IMR-90 (cell line): ENCODE data around the gene NFRKB. TPM values are rescaled to one million over a fixed set of nuclear protein-coding genes. Genes with fewer than 3 reads are reported as not detected.

Source experiments
- ATAC-seq: fragments of 200-7000 bp; cut with Tn5 transposase; 2 replicates; pipeline ENCODE4 v1.9.1; 2020; ENCODE audit warnings: low read depth, mild to moderate bottlenecking, moderate library complexity
- BruUV-seq: library from RNA; stranded (reverse); fragments of 400-500 nt; replicated peaks from 2 replicates; lab custom pipeline; 2021; lab: Mats Ljungman, UMichigan
- CTCF ChIA-PET: fragments of 300-600 bp; formaldehyde crosslinking; extraction: SDS; loops from one replicate; lab custom pipeline; 2021; ENCODE audit warnings: antibody characterized with exemption; lab: Yijun Ruan, JAX
- POLR2A ChIA-PET: fragments of 300-600 bp; sonication (Branson Sonifier 250); formaldehyde crosslinking; loops from one replicate; lab custom pipeline; 2022; ENCODE audit warnings: antibody characterized with exemption; ENCODE audit not compliant: unreplicated experiment; lab: Charles Lee
- DNase-seq: peaks from one replicate; pipeline ENCODE4 v3.0.0; 2013
- H2AFZ ChIP-seq: replicated peaks from 2 replicates; pipeline ENCODE3; 2013; ENCODE audit warnings: low read length, mild to moderate bottlenecking; ENCODE audit not compliant: poor library complexity
- H2AK5ac ChIP-seq: 2 replicates; pipeline ENCODE4 v1.6.1; 2013; ENCODE audit warnings: low read depth, low read length, inconsistent platforms
- H2AK9ac ChIP-seq: replicated peaks from 2 replicates; pipeline ENCODE3; 2013; ENCODE audit warnings: mild to moderate bottlenecking, low read depth, low read length, moderate library complexity; ENCODE audit not compliant: poor library complexity
- H2BK120ac ChIP-seq: 2 replicates; pipeline ENCODE4 v1.6.1; 2013; ENCODE audit warnings: low read depth, low read length, inconsistent platforms
- H2BK15ac ChIP-seq: 3 replicates; pipeline ENCODE4 v1.6.1; 2013; ENCODE audit warnings: low read depth, low read length, inconsistent platforms
- H2BK20ac ChIP-seq: 2 replicates; pipeline ENCODE4 v1.6.1; 2013; ENCODE audit warnings: low read depth, mild to moderate bottlenecking, inconsistent platforms, low read length, moderate library complexity
- H2BK5ac ChIP-seq: 2 replicates; pipeline ENCODE4 v1.6.1; 2013; ENCODE audit warnings: mild to moderate bottlenecking, low read depth, low read length, inconsistent platforms; ENCODE audit not compliant: poor library complexity, severe bottlenecking
- H3K14ac ChIP-seq: replicated peaks from 2 replicates; pipeline ENCODE4 v1.6.1; 2013; ENCODE audit warnings: low read depth, low read length, inconsistent platforms
- H3K18ac ChIP-seq: 2 replicates; pipeline ENCODE4 v1.6.1; 2013; ENCODE audit warnings: low read depth, low read length, control low read depth
- H3K23ac ChIP-seq: 2 replicates; pipeline ENCODE4 v1.6.1; 2013; ENCODE audit warnings: low read depth, low read length, inconsistent platforms
- H3K27ac ChIP-seq: 2 replicates; pipeline ENCODE4 v1.5.1; 2013; ENCODE audit warnings: mild to moderate bottlenecking, control low read depth, low read length; ENCODE audit not compliant: insufficient read depth
- H3K27me3 ChIP-seq: 2 replicates; pipeline ENCODE4 v1.6.1; 2013; ENCODE audit warnings: low read length; ENCODE audit not compliant: control insufficient read depth, insufficient read depth
- H3K36me3 ChIP-seq: 2 replicates; pipeline ENCODE4 v1.6.1; 2013; ENCODE audit warnings: low read length, mixed read lengths; ENCODE audit not compliant: control insufficient read depth, insufficient read depth
- H3K4ac ChIP-seq: 2 replicates; pipeline ENCODE4 v1.6.1; 2013; ENCODE audit warnings: low read depth, low read length, inconsistent platforms
- H3K4me1 ChIP-seq: 2 replicates; pipeline ENCODE4 v1.6.1; 2013; ENCODE audit warnings: low read length, mixed read lengths; ENCODE audit not compliant: control insufficient read depth, insufficient read depth
- H3K4me2 ChIP-seq: 2 replicates; pipeline ENCODE4 v1.6.1; 2013; ENCODE audit warnings: low read depth, mild to moderate bottlenecking, control low read depth, low read length, moderate library complexity
- H3K4me3 ChIP-seq: 2 replicates; pipeline ENCODE4 v1.5.1; 2013; ENCODE audit warnings: low read depth, mild to moderate bottlenecking, control low read depth, low read length, moderate library complexity; ENCODE audit not compliant: insufficient read depth
- H3K56ac ChIP-seq: 2 replicates; pipeline ENCODE4 v1.6.1; 2013; ENCODE audit warnings: low read length, inconsistent platforms; ENCODE audit not compliant: insufficient read depth; ENCODE audit errors: extremely low read depth
- H3K79me1 ChIP-seq, 2 experiments: 2 replicates each; pipeline ENCODE4 v1.6.1; 2013; ENCODE audit warnings: low read length in 2 of 2, inconsistent platforms in 1 of 2, low read depth in 1 of 2
- H3K9ac ChIP-seq: 2 replicates; pipeline ENCODE4 v1.6.1; 2013; ENCODE audit warnings: low read depth, low read length, control low read depth
- H3K9me1 ChIP-seq: 2 replicates; pipeline ENCODE4 v1.6.1; 2013; ENCODE audit warnings: low read length, inconsistent platforms; ENCODE audit not compliant: insufficient read depth
- H3K9me3 ChIP-seq: 2 replicates; pipeline ENCODE4 v1.6.1; 2013; ENCODE audit warnings: low read length; ENCODE audit not compliant: control insufficient read depth, insufficient read depth
- H4K20me1 ChIP-seq: 2 replicates; pipeline ENCODE4 v1.6.1; 2013; ENCODE audit warnings: low read length, inconsistent platforms; ENCODE audit not compliant: insufficient read depth
- H4K5ac ChIP-seq: 2 replicates; pipeline ENCODE4 v1.6.1; 2013; ENCODE audit warnings: mild to moderate bottlenecking, low read depth, low read length, control low read depth
- H4K8ac ChIP-seq, 2 experiments: 2 replicates each; pipeline ENCODE4 v1.6.1; 2013; ENCODE audit warnings: low read depth in 2 of 2, low read length in 2 of 2, control low read depth in 1 of 2, inconsistent platforms in 1 of 2
- H4K91ac ChIP-seq: 2 replicates; pipeline ENCODE4 v1.6.1; 2013; ENCODE audit warnings: low read depth, low read length, inconsistent platforms; ENCODE audit not compliant: insufficient read depth
- BHLHE40 ChIP-seq: fragments of 150-350 bp; IDR thresholded peaks from 2 replicates; pipeline ENCODE4 v1.6.1; 2016; ENCODE audit warnings: mild to moderate bottlenecking, low read depth, low read length
- CEBPB ChIP-seq: IDR thresholded peaks from 2 replicates; pipeline ENCODE4 v1.6.1; 2012; ENCODE audit warnings: low read depth, low read length, improper control_type of control experiment
- CHD1 ChIP-seq: IDR thresholded peaks from 2 replicates; pipeline ENCODE4 v1.6.1; 2012; ENCODE audit warnings: low read depth, low read length, improper control_type of control experiment
- CTCF ChIP-seq: conservative IDR thresholded peaks from 2 replicates; pipeline ENCODE4 v1.5.1; 2012; ENCODE audit warnings: mild to moderate bottlenecking, low read depth, low read length, improper control_type of control experiment
- ELK1 ChIP-seq: fragments of 150-350 bp; IDR thresholded peaks from 2 replicates; pipeline ENCODE4 v1.6.1; 2016; ENCODE audit warnings: low read depth, mild to moderate bottlenecking, low read length, moderate library complexity, borderline replicate concordance
- FOS ChIP-seq: fragments of 150-350 bp; IDR thresholded peaks from 2 replicates; pipeline ENCODE4 v1.6.1; 2016; ENCODE audit warnings: low read depth, low read length
- MAZ ChIP-seq: IDR thresholded peaks from 2 replicates; pipeline ENCODE4 v1.6.1; 2012; ENCODE audit warnings: low read depth, mild to moderate bottlenecking, low read length, improper control_type of control experiment, moderate library complexity, borderline replicate concordance
- MXI1 ChIP-seq: IDR thresholded peaks from 2 replicates; pipeline ENCODE4 v1.6.1; 2012; ENCODE audit warnings: low read depth, mild to moderate bottlenecking, low read length, moderate library complexity, borderline replicate concordance
- NFE2L2 ChIP-seq: fragments of 150-350 bp; IDR thresholded peaks from 2 replicates; pipeline ENCODE4 v1.6.1; 2016; ENCODE audit warnings: low read depth, mild to moderate bottlenecking, low read length
- POLR2A ChIP-seq: IDR thresholded peaks from 2 replicates; pipeline ENCODE4 v1.6.1; 2012; ENCODE audit warnings: mild to moderate bottlenecking, low read depth, low read length
- RAD21 ChIP-seq: IDR thresholded peaks from 2 replicates; pipeline ENCODE4 v1.6.1; 2012; ENCODE audit warnings: low read length, improper control_type of control experiment
- RCOR1 ChIP-seq: IDR thresholded peaks from 2 replicates; pipeline ENCODE4 v1.6.1; 2012; ENCODE audit warnings: mild to moderate bottlenecking, low read length, improper control_type of control experiment; ENCODE audit not compliant: insufficient replicate concordance
- RFX5 ChIP-seq: IDR thresholded peaks from 2 replicates; pipeline ENCODE4 v1.8.0; 2012; ENCODE audit warnings: low read depth, mild to moderate bottlenecking, low read length, moderate library complexity
- SMC3 ChIP-seq: fragments of 150-350 bp; IDR thresholded peaks from 2 replicates; pipeline ENCODE4 v1.6.1; 2016; ENCODE audit warnings: low read depth, mild to moderate bottlenecking, antibody characterized with exemption, low read length, moderate library complexity
- WGBS, 2 experiments: methylation state at CpG; one replicate each; pipeline versions ENCODE4 v1.1.5 to v1.1.7; 2013; ENCODE audit warnings: missing lambda C conversion rate in 2 of 2; ENCODE audit not compliant: insufficient read length in 1 of 2; ENCODE audit errors: extremely low coverage in 2 of 2; 5-methylcytosine and 5-hydroxymethylcytosine counted together
- dilution Hi-C: fragments of 300-500 bp; cut with HindIII; formaldehyde crosslinking; loops from one replicate; pipeline ENCODE4 v1.14.3; 2018; ENCODE audit warnings: low sequenced_read_pairs; ENCODE audit not compliant: unreplicated experiment
- in situ Hi-C: fragments of 300-500 bp; cut with MboI; formaldehyde crosslinking; loops from 3 replicates; pipeline ENCODE4 v1.14.3; 2019; ENCODE audit warnings: low sequenced_read_pairs, inconsistent platforms, mixed read lengths
- intact Hi-C: fragments of 100-400 bp; cut with micrococcal nuclease; formaldehyde crosslinking; loops from 2 replicates; pipeline ENCODE4 v1.10.0; 2022
- polyA plus RNA-seq, 3 experiments: library from polyadenylated mRNA; depleted of rRNA; stranded (reverse); fragments of >200 nt; gene quantifications; 2 replicates each; pipeline ENCODE4 v1.2.3, GENCODE V29; 2012; ENCODE audit warnings: low replicate concordance in 1 of 3
- total RNA-seq: library from RNA; depleted of rRNA; stranded (reverse); fragments of >200 nt; gene quantifications from 2 replicates; pipeline ENCODE4 v1.2.3, GENCODE V29; 2012

NFRKB gene
- total and polyA plus RNA-seq, 2 of the 4 experiments (the other 2 are of a cell fraction), result 15.2 to 28.9 TPM

DNA sequence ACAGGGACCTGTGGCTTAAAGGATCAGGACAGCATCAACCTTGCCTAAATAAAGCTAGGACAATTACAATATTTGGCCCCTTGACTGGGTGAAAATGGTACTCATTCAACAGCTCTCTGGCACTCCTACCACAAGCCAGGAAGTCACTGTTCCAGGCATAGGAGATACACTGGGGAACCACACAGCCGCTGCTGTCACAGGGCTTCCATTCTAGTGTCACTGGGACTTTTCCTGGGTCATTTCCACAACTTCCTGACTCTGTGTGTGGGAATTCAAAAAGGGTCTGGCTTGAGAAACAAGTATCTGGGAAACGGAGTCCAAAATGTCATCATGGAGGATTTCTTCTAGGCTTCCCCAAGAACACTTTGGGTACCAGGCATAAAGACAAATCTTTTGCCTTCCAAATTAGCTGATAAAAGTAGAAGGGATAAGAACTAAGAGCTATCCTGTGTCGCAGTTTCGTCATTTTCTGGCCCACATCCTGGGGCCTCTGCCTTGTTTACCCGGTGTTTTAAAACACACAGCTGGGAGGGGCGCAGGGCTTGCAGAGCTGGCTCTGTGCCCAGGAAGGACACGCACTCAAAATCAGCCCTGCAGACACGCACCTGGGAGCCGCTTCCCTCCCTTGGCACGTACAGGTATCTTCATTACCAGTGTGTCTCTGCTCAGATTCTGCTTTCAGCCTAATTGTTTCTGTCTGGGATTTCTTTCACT, 41.7 kb downstream of the NFRKB start:
- BruUV-seq, result no TSS peak
- Histone ChIP-seq H4K5ac (no peak overlapping the region), H3K9ac (no peak overlapping the region), H3K4me1 (peaks cover 5% of the 10 kb centered on the region; the same call in 1 of the 2 replicates), H4K20me1 (no peaks in the 10 kb centered on the region), H3K36me3 (peaks cover 2% of the 10 kb centered on the region; the same call in 1 of the 2 replicates), H4K8ac (no peak overlapping the region; a peak in 1 of 4 replicates), H3K79me1 (no peaks in the 10 kb centered on the region), H2AK9ac (no peak overlapping the region), H2BK20ac (no peak overlapping the region; the same call in 1 of the 2 replicates), H3K23ac (0 out of 2 replicates have a peak overlapping the region, but pooled peaks have one; percentile 21), H3K9me1 (peaks cover 3% of the 10 kb centered on the region; the same call in 1 of the 2 replicates), H2BK15ac (peak overlapping the region; percentile 39; the same call in 1 of the 3 replicates), H3K27me3 (peaks cover 22% of the 10 kb centered on the region), H3K4me3 (no peak overlapping the region), H3K4me2 (peak overlapping the region; percentile 11; the same call in 1 of the 2 replicates), H2AFZ (no peak overlapping the region), H2AK5ac (no peak overlapping the region), H3K9me3 (no peaks in the 10 kb centered on the region), H4K91ac (peak overlapping the region; percentile 62), H3K56ac (no peak overlapping the region), H3K18ac (no peak overlapping the region), H3K4ac (peak overlapping the region; percentile 23; the same call in 1 of the 2 replicates), H3K27ac (no peak overlapping the region), H2BK120ac (peak overlapping the region; percentile 34; the same call in 1 of the 2 replicates), H2BK5ac (no peak overlapping the region), H3K14ac (no peak overlapping the region)
- POLR2A ChIA-PET, result no interaction called here
- DNase-seq, result peak; percentile 49
- WGBS, 2 experiments, result 20% methylated on average over 2 of the region's 10 CpGs; no CpG with 5 or more reads in 1 of the 2 experiments
- CTCF ChIA-PET, result interaction anchor here (0.5 kb wide), 1 partner anchor 16 kb away, joined by 4 read pairs; no protein-coding TSS in a partner anchor
- in situ Hi-C loops, result no loop called here
- intact Hi-C loops, result no loop called here
- peak; percentile 67 for ATAC-seq
- dilution Hi-C loops, result no loop called here
- TF ChIP-seq CHD1, result no peak
- TF ChIP-seq SMC3, result no peak
- no peak for TF ChIP-seq CTCF
- no peak for TF ChIP-seq ELK1
- TF ChIP-seq NFE2L2, result no peak
- TF ChIP-seq RCOR1, result no peak
- no peak for TF ChIP-seq BHLHE40
- TF ChIP-seq RAD21, result no peak
- TF ChIP-seq RFX5, result no peak
- TF ChIP-seq POLR2A, result no peak
- TF ChIP-seq MXI1, result no peak
- no peak; the same call in 1 of the 2 replicates for TF ChIP-seq MAZ
- no peak for TF ChIP-seq CEBPB
- TF ChIP-seq FOS, result no peak
